HK-2 (cell line): Measurements from ENCODE around the gene COQ9.
A peak's percentile ranks its signal among the peaks of the same experiment; 100 is the strongest.
"Not testable (repeated sequence)": the region's sequence is repeated elsewhere in the genome, so short reads cannot be mapped to it uniquely, and the experiment has no call there.

Experiments
- DNase-seq: peaks from one replicate; pipeline ENCODE4 v3.0.0-alpha.2; 2018; ENCODE audit not compliant: unreplicated experiment

Gene COQ9

DNA sequence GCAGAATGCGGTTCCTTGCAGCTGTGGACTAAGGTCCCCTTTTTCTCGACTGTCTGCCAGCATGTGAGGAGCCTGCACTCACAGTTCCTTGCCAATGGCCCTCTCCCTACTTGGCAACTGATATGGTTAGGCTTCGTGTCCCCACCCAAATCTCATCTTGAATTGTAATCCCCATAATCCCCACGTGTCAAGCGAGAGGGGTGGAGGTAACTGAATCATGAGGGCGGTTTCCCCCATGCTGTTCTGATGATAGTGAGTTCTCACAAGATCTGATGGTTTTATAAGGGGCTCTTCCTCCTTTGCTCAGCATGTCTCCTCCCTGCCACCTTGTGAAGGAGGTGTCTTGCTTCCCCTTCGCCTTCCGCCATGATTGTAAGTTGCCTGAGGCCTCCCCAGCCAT is 20.0 kb upstream of the COQ9 start:
- no peak for DNase-seq

DNA sequence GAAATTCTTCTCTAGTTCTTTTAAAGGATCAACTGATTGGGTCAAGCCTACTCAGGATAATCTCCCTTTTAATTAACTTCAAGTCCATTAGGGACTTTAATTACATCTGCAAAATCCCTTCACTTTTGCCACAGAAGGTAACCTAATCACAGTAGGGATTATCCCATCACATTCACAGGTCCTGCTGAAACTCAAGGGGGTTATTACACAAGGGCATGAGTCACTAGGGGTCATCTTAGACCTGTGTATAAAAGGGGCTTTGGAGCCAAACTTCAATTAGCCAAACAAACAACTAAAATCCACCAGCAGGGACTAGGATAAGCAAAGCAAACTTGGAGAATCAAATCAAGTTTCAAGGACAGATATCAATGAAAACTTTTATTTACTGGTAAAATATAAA is 19.5 kb upstream of the COQ9 start:
- DNase-seq: no peak

DNA sequence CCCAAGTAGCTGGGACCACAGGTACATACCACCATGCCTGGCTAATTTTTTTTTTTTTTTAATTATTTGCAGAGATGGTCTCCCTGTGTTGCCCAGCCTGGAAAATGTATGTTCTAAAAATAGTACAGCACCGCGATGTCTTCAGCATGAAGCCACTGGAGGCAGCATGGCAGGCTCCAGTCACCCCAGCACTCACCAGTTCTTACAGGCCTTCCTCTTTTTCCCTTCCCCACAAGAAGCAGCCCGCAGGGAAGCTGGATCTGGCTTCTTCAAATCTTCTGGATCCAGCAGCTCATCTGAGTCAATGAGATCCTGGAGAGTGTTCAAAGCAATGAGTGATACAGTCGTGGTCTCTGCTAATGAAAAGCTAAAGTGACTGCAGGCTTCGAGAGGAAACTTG is 16.3 kb upstream of the COQ9 start:
- no peak for DNase-seq

DNA sequence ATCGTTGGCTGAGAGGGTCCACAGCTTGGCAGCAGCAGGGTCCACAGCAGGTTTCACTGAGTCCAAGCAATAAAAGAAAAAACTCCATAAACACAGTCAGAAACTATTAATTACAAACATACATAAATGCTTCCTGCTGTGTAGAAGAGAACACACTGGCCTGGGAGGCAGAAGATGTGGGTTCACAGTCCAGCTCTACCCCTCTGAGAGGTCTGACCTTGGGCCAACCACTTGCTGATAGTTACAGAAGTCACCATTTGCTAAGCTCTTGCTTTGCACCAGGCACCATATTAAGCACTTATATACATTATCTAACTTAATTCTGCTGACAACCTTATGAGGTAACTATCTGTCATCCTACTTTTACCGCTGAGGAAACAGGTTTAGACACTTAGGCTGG is 14.8 kb upstream of the COQ9 start:
- no peak for DNase-seq

DNA sequence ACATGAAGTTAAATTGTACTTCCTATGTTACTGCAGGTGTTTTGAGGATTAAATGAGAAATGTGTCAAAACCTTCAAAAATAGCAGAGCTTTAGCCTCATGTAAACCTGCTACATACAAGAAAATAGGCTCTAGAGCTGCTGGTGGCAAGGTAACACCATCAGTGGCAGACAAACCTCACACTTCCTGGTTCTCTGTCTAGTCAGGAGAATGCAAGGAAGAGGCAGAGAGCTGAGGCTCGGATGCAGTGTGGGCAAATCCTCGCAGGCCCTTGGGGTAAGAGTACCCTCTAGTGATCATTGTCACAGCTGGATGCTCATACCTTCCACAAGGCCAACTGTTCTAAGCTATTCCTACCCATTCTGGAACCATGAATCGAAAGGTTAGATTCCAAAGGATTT is 14.3 kb upstream of the COQ9 start:
- no peak for DNase-seq

DNA sequence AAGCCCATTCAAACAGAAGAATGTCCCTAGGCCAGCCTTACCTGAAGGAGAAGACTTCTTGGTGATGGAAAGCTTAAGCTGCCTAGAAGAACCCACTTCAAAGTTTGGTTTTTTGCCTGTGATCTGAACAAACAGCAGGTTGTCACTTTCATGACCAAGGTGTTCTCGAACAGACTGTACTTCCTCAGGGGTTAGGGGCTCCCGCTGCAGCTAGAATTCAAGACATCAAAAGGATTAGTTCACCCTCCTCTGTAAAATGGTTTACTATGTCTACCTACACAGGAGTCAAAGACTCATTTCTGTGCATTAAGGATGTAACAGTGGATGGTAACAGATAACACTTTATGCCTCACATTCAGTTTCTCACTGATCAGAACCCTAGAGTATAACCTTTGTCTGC is 13.3 kb upstream of the COQ9 start:
- no peak for DNase-seq

DNA sequence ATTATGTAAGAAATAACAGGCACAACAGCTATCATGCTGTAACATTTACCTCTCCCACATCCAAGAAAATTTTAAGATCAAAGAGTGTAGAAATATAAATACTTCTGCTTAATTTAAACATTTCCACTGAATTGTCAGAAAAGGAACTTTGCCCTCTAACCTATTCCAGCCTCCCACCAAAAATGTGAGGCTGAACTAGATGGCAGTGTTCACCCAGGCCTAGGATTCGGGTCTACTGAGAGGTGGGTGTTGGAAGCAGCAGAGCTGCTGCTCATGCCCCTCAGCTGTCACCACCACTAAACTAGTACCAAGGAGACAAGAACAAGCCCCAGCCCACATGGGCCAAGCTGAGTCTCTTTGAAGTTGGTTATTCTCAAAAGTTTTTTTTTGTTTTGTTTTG is 11.4 kb upstream of the COQ9 start:
- DNase-seq: no peak

DNA sequence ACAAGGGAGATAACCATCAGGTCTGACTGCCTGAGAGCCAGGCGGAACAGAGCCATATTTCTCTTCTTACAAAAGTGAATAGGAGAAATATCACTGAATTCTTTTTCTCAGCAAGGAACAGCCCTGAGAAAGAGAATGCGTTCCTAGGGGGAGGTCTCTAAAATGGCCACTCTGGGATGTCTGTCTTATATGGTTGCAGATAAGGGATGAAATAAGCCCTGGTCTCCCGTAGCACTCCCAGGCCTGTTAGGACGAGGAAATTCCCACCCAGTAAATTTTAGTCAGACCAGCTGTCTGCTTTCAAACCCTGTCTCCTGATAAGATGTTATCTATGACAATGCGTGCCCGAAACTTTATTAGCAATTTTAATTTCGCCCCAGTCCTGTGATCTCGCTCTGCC is 7.3 kb upstream of the COQ9 start:
- DNase-seq: not testable (repeated sequence)

DNA sequence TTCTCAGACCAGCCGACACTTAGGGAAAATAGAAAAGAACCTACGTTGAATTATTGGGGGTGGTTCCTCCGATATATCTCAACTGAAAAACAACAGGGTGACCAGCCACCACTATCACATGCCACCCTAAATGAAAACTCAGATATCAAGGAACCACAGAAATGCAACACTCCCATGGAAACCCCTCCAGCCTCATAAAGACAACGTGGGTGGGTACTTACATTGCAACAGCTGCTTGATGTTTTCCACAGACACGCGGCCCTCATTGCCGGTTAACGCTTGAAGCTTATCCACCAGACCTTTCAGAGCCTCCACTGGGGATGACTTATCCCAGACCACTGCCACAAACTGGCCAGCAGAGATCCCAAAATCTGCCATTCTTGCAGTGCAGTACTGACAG is 6.7 kb upstream of the COQ9 start:
- DNase-seq: not testable (repeated sequence)

DNA sequence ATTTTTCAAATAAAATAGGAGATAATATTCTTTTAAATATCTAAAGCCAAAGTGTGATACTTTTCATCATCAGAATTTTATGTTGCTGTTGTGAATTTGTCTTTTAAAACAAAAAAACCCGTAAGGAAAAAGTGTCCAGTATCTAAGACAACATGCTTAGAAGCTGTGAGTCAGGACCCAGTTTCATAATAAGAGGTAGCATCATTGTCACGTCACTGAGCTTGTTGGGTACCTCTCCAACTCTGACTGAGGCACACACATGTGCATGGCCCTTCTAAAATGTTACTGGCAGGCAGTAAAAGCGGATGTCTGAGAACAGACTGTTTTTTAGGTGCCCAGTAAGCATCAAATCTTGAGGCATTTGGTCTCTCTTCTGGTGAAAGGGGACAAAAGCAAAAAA is 2.6 kb upstream of the COQ9 start:
- no peak for DNase-seq

DNA sequence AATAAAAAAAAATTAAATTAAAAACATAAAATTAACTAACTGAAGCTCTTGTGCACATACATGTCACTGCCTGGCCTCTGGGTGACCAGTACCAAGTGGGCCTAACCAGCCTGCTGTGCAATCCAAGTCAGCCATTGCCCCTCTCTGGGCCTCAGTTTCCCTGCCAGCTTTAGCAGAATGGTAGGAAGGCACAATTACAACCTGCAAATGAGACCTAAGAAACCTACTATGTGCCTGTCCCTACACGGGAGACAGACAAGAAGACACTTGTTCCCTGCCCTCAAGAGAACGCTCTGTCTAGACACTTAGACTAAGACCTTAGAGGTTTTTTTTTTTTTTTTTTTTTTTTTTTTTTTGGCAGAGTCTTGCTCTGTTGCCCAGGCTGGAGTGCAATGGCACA is 1.8 kb upstream of the COQ9 start:
- no peak for DNase-seq

DNA sequence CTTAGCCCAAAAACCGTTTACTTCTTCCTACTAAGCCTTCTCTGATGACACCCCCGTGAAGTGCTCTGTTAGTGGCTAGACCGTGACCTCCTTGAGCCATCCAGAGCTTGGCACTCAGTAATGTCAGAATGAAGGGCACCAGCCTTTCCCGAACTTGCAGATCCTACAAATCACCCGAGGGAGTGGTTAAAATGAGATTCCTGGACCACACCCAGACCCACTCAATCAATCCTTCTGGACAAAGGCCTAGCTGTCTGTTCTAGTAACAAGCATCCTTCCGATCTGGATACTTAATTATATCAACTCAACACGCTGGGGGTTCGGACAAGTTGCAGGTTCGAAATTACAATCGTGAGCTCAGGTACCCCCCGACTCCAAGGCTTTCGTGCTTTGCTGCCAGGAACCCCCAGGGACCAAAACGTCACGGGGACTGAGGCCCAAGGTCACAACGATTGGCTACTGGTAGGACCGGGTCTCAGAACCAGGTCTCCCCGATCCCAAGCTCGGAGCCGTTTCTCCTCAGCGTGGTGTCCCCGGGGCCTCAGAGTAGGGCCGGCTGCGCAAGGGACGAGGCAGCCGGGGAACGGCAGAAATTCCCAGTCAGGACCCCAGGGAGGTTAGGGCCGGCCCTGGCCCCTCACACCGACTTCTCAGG is 621 bp upstream of the COQ9 start:
- peak; percentile 47 for DNase-seq

DNA sequence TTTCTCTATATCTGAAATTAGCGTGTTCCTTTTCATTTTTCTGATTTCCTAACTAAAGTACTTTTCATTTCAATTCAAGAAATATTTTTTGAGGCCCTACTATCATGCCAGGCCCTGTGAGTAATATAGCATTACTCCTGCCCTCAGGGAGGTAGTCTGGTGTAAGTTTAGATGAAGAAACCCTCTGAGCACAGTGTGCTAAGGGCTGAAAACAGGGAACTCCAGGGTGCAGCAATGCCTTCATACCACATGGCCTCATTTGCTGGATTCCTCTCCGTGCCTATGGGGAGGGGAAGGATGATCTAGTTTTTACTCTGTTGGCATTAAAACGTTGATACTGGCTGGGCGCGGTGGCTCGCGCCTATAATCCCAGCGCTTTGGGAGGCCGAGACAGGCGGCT is 4.7 kb downstream of the COQ9 start:
- DNase-seq: no peak

DNA sequence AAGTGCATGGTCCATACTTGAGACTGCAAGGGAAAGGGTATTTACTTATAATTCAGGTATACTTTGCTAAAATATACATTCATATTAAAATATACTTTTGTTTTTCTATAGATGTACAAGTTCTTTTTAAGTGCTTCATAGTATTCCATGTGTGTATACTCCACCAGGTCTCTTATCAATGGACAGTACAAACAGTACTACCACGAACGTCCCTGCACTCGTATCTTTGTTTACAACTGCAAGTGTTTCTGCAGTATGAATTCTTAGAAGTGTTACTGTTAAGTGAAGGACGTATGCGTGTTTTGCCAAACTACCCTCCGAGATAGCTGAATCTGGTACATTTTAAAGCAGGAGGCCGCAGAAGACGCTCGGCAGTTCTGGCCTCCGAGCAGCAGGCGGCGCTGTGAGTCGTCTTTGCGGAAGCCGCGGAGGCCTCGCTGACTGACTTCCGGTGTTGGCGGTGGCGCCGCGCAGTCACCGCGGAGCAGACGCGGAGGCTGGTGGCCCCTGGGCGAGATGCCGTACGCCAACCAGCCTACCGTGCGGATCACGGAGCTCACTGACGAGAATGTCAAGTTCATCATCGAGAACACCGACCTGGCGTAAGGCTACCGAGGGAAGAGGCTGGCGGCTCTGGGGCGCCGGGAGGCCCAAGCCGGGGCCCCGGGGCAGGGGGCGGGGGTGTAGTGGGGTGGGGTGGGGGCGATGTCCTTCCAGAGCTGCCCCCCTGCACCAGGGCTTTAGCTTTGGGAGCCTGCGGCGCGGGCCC is 15.1 kb downstream of the COQ9 start, which contains the start of gene POLR2C:
Gene POLR2C (plus strand): TSS at position 471 of the 769 bp plus-strand sequence. CDS start 46 bp downstream, at position 517.
- DNase-seq: peak; percentile 92

DNA sequence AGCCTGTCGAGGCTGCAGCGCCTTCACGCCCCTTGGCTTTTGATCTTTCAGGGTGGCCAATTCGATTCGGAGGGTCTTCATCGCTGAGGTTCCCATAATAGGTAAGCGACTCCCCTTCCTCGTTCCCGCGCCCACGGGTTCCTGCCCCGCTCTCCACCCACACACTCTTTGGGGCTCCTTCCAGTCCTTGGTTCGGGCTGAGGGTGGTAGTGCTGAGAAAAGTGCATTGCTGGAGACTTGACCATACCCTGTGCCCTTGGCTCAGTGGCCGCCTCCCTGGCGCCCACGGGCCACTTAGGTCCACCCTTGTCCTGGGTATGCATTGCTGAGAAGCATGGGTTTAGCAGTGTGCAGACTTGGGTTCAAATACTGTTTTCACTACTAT is 15.7 kb downstream of the COQ9 start:
- DNase-seq: no peak

DNA sequence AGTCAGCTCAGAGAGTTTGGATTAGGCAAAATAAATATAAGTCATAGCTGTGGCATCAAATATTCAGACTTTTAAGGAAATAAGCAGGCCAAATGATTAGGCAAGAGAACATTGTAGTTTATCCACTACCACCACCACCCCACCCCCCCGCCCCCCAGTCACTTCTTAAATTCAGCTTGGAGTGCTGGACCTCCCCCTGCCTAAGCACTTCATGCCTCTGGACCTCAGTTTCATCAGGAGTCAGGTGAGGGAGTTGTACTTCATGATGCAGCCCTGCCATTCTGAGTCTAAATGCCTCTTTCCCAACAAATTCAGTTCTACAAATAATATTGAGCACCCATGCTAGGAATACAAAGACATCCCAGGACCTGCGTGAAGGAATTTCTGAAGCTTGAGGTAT is 17.2 kb downstream of the COQ9 start:
- DNase-seq: no peak

DNA sequence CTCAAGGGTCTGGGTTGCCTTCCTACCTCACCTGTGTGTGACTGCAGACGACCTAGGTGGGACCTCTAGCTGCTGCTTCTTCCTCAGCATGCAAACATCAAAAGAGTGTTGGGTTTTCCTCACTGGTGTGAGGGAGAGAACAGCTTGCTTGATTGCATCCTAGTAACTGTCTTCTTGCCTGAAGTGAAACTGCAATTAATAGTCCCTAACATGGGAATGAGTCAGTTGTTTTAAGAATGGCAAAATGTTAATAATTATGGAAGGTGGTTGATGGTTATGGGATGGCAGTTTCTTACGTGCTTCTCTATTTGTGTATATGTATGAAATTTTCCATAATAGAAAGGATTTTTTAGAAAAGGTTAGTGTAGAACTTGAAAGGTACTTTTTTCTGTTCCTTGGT is 21.1 kb downstream of the COQ9 start:
- DNase-seq: no peak

DNA sequence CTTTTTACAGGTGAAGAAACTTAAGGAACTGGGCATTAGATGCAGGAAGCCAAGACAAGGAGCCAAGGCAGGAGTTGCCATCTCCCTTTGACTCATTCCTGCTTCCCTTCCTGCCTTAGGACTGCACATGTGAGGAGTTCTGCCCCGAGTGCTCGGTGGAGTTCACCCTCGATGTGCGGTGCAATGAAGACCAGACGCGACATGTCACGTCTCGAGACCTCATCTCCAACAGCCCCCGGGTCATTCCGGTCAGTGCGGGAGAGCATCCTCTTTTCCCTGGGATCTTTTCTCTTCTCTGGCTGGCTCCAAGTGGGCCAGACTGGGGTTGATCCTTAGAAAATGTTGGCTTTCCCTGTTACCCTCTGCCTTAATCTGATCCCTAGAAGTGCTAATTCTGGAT is 21.8 kb downstream of the COQ9 start:
- no peak for DNase-seq

DNA sequence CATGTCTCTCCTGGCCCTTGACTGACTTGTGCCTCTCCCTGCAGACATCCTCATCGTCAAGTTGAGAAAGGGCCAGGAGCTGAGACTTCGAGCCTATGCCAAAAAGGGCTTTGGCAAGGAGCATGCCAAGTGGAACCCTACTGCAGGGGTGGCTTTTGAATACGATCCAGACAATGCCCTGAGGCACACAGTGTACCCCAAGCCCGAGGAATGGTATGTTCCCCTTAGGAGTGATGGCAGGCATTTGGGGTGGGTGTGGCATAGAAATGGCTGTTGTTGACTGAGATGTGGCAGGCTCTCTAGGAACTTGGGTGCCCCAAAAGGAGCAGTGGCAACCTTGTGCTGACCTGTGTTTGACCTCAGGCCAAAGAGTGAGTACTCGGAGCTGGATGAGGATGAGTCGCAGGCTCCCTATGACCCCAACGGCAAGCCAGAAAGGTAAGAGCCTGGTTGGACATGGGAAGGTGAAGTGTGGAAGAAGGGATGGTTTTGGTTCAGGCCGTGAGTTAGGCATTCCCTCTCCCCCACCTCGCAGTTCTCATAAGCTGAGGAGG is 22.7 kb downstream of the COQ9 start:
- no peak for DNase-seq

DNA sequence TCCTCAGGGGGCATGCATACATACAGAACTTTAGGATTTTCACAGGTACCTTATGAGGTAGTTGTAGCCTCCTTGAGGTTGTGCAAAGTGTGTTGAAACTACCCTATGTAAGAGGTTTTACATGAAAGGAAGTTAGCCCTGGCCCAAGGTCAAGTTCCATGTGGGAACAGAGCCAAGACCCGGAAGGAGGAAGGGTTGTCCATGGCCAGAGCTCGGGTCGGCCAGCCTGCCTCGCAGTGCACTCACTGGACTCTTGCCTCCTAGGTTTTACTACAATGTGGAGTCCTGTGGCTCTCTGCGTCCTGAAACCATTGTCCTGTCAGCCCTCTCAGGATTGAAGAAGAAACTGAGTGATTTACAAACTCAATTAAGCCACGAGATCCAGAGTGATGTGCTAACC is 23.4 kb downstream of the COQ9 start:
- no peak for DNase-seq

DNA sequence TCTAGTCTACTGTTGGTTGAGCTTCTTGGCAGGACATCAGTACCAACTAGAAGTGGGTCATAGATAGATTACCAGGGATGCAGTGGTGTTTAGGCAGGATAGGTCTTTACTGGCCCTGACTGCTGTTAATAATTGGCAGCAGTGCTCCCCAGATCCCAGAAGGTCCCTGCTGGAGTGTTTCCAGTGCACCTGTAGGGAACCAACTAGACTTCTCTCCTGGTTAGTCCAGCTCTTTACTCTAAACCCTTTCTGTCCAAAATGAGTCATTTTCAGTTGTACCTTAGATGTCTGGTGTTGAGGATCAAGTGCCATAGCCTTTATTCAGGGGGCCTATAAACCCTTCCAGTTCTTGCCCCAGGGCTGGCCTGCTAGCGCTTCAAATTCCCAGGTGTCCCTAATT is 23.9 kb downstream of the COQ9 start:
- DNase-seq: no peak

DNA sequence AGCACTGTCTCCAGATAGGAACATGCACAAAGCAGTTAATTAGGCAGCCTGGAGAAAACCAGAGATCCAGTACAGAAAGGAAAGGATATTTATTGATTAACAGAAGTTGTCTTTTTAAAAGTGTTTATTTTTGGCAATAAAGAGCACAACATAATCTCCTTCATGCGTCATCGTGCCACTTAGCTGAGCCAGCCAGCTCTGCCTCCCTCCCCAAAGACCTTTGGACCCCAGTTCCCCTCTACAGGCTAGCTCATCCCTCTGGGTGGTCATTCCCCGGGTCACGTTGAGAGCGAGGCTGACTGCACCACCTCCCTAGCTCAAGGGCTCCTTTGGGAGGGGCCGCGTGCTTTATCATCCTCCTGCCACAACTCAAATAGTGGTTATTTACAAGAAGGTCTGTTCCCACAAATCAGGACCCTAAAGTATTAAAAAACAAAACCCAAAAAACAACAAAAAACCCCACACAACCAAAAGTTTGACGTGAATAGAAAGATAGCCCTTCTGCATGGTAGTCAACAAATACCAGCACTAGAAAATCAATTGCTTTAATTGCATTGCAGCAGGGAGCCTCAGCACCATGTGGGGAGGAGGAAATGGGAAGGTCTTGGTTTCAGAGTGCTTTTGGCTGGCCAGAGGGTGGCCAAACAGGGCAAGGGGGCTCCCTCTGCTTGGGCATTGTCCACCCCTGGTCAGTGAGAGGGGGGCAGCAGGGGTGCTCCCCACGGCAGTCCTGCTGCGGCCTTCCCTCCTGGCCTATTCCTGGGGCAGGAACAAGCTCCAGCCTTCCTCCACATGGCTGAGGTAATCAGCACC is 24.8 kb downstream of the COQ9 start:
- no peak for DNase-seq

DNA sequence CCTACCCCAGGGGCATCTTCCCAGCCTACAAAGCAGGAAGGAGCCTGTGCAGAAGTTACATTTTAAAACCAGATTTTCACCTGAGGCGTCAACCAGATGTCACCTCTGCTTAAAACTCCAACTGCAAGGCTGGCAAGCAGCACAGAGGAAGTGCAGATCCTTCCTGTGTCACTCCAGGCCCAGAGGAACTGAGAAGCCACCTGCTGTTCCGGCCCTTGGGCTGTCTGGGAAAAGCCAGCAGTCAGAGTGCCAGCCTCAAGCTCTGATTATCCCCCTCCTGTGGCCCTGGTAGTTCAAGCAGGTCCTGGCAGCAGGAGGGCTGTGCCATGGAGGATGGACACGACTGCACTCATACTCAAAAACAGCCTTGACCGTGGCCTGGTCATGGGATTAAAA is 25.4 kb downstream of the COQ9 start:
- no peak for DNase-seq
